SK-N-MC (cell line): ENCODE results near the gene FAM90A1.
"Not testable (repeated sequence)": the region's sequence is repeated elsewhere in the genome, so short reads cannot be mapped to it uniquely, and the experiment has no call there.

Experiments used
- EZH2 ChIP-seq: fragments of 200-600 bp; sonication (generic); IDR thresholded peaks from one replicate; pipeline ENCODE4 v1.6.1; 2017; ENCODE audit warnings: antibody characterized with exemption
- FOXP2 ChIP-seq: optimal IDR thresholded peaks from 2 replicates; pipeline ENCODE3; 2011; ENCODE audit warnings: mild to moderate bottlenecking, moderate library complexity; ENCODE audit not compliant: insufficient read depth; ENCODE audit errors: extremely low read length, control extremely low read depth
- POLR2AphosphoS5 ChIP-seq: IDR thresholded peaks from 2 replicates; pipeline ENCODE4 v1.6.1; 2012; ENCODE audit warnings: mild to moderate bottlenecking, low read depth, low read length, borderline replicate concordance

- TF ChIP-seq POLR2AphosphoS5, EZH2, FOXP2: not testable (repeated sequence)
These were observed 3.6 kb upstream of the FAM90A1 start for GRCh38 chr12:8231049-8231448.
